Mucosa of descending colon (tissue), 3 donors: ENCODE measurements around the gene C19orf25. TPM values are rescaled to one million over a fixed set of nuclear protein-coding genes. Genes with fewer than 3 reads are reported as not detected.
"Not testable (repeated sequence)": the region's sequence is repeated elsewhere in the genome, so short reads cannot be mapped to it uniquely, and the experiment has no call there.

Experiments used
- ATAC-seq: fragments of 200-7000 bp; cut with Tn5 transposase; one replicate; pipeline ENCODE4 v1.9.1; 2020; ENCODE audit warnings: mild to moderate bottlenecking, moderate library complexity
- DNase-seq, 3 donors: peaks; one replicate each; pipeline ENCODE4 v3.0.0-alpha.2; 2020
- H3K36me3 ChIP-seq: fragments of 200-600 bp; one replicate; pipeline ENCODE4 v1.8.0; 2021; ENCODE audit warnings: low read depth, mild to moderate bottlenecking
- H3K4me1 ChIP-seq: fragments of 200-600 bp; one replicate; pipeline ENCODE4 v1.8.0; 2021; ENCODE audit warnings: low read depth, mild to moderate bottlenecking
- H3K4me3 ChIP-seq: fragments of 200-600 bp; one replicate; pipeline ENCODE4 v1.8.0; 2021; ENCODE audit warnings: mild to moderate bottlenecking
- H3K9me3 ChIP-seq: fragments of 200-600 bp; one replicate; pipeline ENCODE4 v1.8.0; 2021; ENCODE audit warnings: mild to moderate bottlenecking
- CTCF ChIP-seq: fragments of 200-600 bp; IDR thresholded peaks from one replicate; pipeline ENCODE4 v1.8.0; 2022; ENCODE audit warnings: antibody characterized with exemption, mild to moderate bottlenecking
- intact Hi-C, 2 donors: fragments of 100-400 bp; cut with DNase I in 1 of 2; cut with micrococcal nuclease in 1 of 2; formaldehyde crosslinking; loops; one replicate each; pipeline versions ENCODE4 v1.11.0 to v1.11.1; 2022; cut with DNase I, micrococcal nuclease
- total RNA-seq, 3 donors: library from RNA; stranded (reverse); fragmentation: NEBNext Ultra II Directional in 2 of 3; extraction: Animal tissue kit (Norgen Biotek cat#: 25700) in 2 of 3; gene quantifications; one replicate each; pipeline versions ENCODE4 v1.2.1 to v1.2.4, GENCODE V29; 2021 to 2023
- donor health status: DM: no; HTN: no; CAD: no; lungs with moderate emphysema.
- donor health status: DM: no; HTN: no; CAD: no.
- donor health status: DM: no; HTN: yes; CAD: no.

Gene C19orf25
- total RNA-seq, 3 donors from 2014 or later, result 36.7 to 48.9 (median 38.1) TPM

GRCh38 chr19:1440418-1440801 is 38.6 kb downstream of the C19orf25 start:
- Histone ChIP-seq H3K4me3 (no peak overlapping the region), H3K9me3 (no peaks in the 10 kb centered on the region), H3K4me1 (peaks cover 22% of the 10 kb centered on the region), H3K36me3 (peaks cover 9% of the 10 kb centered on the region)
- DNase-seq, result peak in 1 of 3 donors; percentile 43
- ATAC-seq, result no peak
- no peak for TF ChIP-seq CTCF
- intact Hi-C loops, result no loop called here

GRCh38 chr19:1439525-1440417 is 39.2 kb downstream of the C19orf25 start:
- H3K36me3 ChIP-seq, H3K9me3 ChIP-seq, intact Hi-C loops, ATAC-seq, H3K4me3 ChIP-seq: not testable (repeated sequence)
- DNase-seq, result peak in 1 of 3 donors; percentile 55
- peaks cover 20% of the 10 kb centered on the region for H3K4me1 ChIP-seq

- TF ChIP-seq CTCF, result no peak
- intact Hi-C loops, result no loop called here
- no peak for DNase-seq
- Histone ChIP-seq H3K9me3 (no peaks in the 10 kb centered on the region), H3K4me3 (peak overlapping the region; percentile 90), H3K4me1 (peaks cover 20% of the 10 kb centered on the region), H3K36me3 (peaks cover 9% of the 10 kb centered on the region)
- no peak for ATAC-seq
Observed at GRCh38 chr19:1438933-1439354, 40.1 kb downstream of the C19orf25 start.

- intact Hi-C loops, result no loop called here
- TF ChIP-seq CTCF, result peak; percentile 96
- H3K36me3 ChIP-seq, result peaks cover 9% of the 10 kb centered on the region
- DNase-seq (peak; percentile 96 to 98 (median 97)), ATAC-seq (peak; percentile 97)
- H3K9me3 ChIP-seq, result no peaks in the 10 kb centered on the region
- H3K4me3 ChIP-seq, result peak within 1 kb of the TSS; percentile 90
- H3K4me1 ChIP-seq, result peaks cover 20% of the 10 kb centered on the region
Observed at GRCh38 chr19:1438035-1438932, 40.7 kb downstream of the C19orf25 start, which contains the start of gene RPS15. Gene RPS15, plus strand, starts transcription at chr19:1438396. Its CDS starts 30 bp downstream, at chr19:1438426.

GRCh38 chr19:1437609-1438008 is 41.4 kb downstream of the C19orf25 start:
- H3K4me3 ChIP-seq, result no peak overlapping the region
- ATAC-seq (no peak), DNase-seq (no peak)
- H3K4me1 ChIP-seq, result peaks cover 20% of the 10 kb centered on the region
- no peak for TF ChIP-seq CTCF
- H3K36me3 ChIP-seq, result peaks cover 9% of the 10 kb centered on the region
- intact Hi-C loops, result no loop called here
- no peaks in the 10 kb centered on the region for H3K9me3 ChIP-seq
